K562 (cell line): ENCODE data around the gene DYRK1A. TPM values are rescaled to one million over a fixed set of nuclear protein-coding genes. Genes with fewer than 3 reads are reported as not detected.
A peak's percentile ranks its signal among the peaks of the same experiment; 100 is the strongest.

Experiments used
- ATF7 ChIP-seq: fragments of 450-650 bp; IDR thresholded peaks from 2 replicates; pipeline ENCODE4 v1.7.1; 2014; ENCODE audit warnings: mild to moderate bottlenecking, moderate library complexity
- ESRRA ChIP-seq: fragments of 450-650 bp; IDR thresholded peaks from 2 replicates; pipeline ENCODE4 v1.6.1; 2014; ENCODE audit warnings: low read depth, mild to moderate bottlenecking, moderate library complexity, borderline replicate concordance
- FOXK1 ChIP-seq: sonication (generic); formaldehyde crosslinking; IDR thresholded peaks from 2 replicates; pipeline ENCODE4 v1.8.0; 2022; ENCODE audit warnings: missing genetic modification reagents, mild to moderate bottlenecking, borderline replicate concordance
- HDAC2 ChIP-seq: fragments of 450-650 bp; IDR thresholded peaks from 2 replicates; pipeline ENCODE4 v1.6.1; 2016; ENCODE audit warnings: mild to moderate bottlenecking
- JUNB ChIP-seq: fragments of 450-650 bp; formaldehyde crosslinking; conservative IDR thresholded peaks from 2 replicates; pipeline ENCODE4 v1.4.0; 2020; ENCODE audit warnings: mild to moderate bottlenecking
- LEF1 ChIP-seq: fragments of 450-650 bp; IDR thresholded peaks from 2 replicates; pipeline ENCODE4 v1.6.1; 2016; ENCODE audit warnings: mild to moderate bottlenecking
- MXI1 ChIP-seq: IDR thresholded peaks from 2 replicates; pipeline ENCODE4 v1.6.1; 2011; ENCODE audit warnings: low read depth, mild to moderate bottlenecking, improper control_type of control experiment, low read length
- POLR2A ChIP-seq: fragments of 450-650 bp; conservative IDR thresholded peaks from 2 replicates; pipeline ENCODE4 v1.6.1; 2016
- POLR2AphosphoS2 ChIP-seq: IDR thresholded peaks from 2 replicates; pipeline ENCODE4 v1.6.1; 2012; ENCODE audit warnings: low read length, improper control_type of control experiment
- SLC30A9 ChIP-seq: fragments of 250-450 bp; sonication (Bioruptor Pico); IDR thresholded peaks from 2 replicates; pipeline ENCODE4 v1.8.0; 2022; ENCODE audit warnings: mild to moderate bottlenecking, moderate library complexity
- TAF7 ChIP-seq: fragments of 450-650 bp; IDR thresholded peaks from 2 replicates; pipeline ENCODE4 v1.6.1; 2016; ENCODE audit warnings: missing genetic modification characterization, missing compliant biosample characterization
- TSC22D4 ChIP-seq: fragments of 450-650 bp; IDR thresholded peaks from 2 replicates; pipeline ENCODE4 v1.6.1; 2016; ENCODE audit warnings: missing genetic modification characterization, missing biosample characterization, control low read depth
- ZNF143 ChIP-seq: sonication (generic); formaldehyde crosslinking; IDR thresholded peaks from 2 replicates; pipeline ENCODE4 v1.9.0; 2022; ENCODE audit warnings: mild to moderate bottlenecking, missing genetic modification reagents
- ZNF584 ChIP-seq: fragments of 200-800 bp; sonication (Bioruptor generic); IDR thresholded peaks from 2 replicates; pipeline ENCODE4 v1.6.1; 2016; ENCODE audit warnings: low read depth, mild to moderate bottlenecking, missing genetic modification characterization, missing compliant biosample characterization
- ZNF79 ChIP-seq: fragments of 250-450 bp; sonication (Bioruptor Pico); IDR thresholded peaks from 2 replicates; pipeline ENCODE4 v1.4.0; 2020; ENCODE audit warnings: low read depth, mild to moderate bottlenecking, moderate library complexity
- polyA plus RNA-seq, 8 experiments: library from polyadenylated mRNA; depleted of rRNA in 4 of 8; stranded (reverse) in 5 of 8; unstranded in 3 of 8; fragments of >200 nt; fragmentation: Nextera tagmentation in 2 of 8; fragmentation: Illumina TruSeq in 1 of 8; extraction: Ambion mirVana in 2 of 8; extraction: Trizol in 1 of 8; gene quantifications; 2 replicates each; pipeline versions ENCODE4 v1.2.1 to v1.2.3, GENCODE V29; 2011 to 2014; ENCODE audit warnings: inconsistent platforms in 1 of 8, missing spikeins in 1 of 8
- total RNA-seq, 7 experiments: library from RNA; depleted of rRNA in 6 of 7; stranded (reverse); fragments of >200 nt in 6 of 7; fragmentation: Illumina TruSeq in 2 of 7; extraction: Trizol in 2 of 7; gene quantifications; 2 replicates each; pipeline versions ENCODE4 v1.2.1 to v1.2.3, GENCODE V29; 2011 to 2021; ENCODE audit warnings: low replicate concordance in 1 of 7
- TF ChIP-seq, protein P1 (sequence below): sonication (generic); formaldehyde crosslinking; IDR thresholded peaks from 2 replicates; pipeline ENCODE4 v1.8.0; 2023; ENCODE audit warnings: missing genetic modification reagents, mild to moderate bottlenecking, borderline replicate concordance
- TF ChIP-seq, protein P2 (sequence below), 2 experiments: fragments of 450-650 bp; conservative IDR thresholded peaks; 2 replicates each; pipeline ENCODE4 v1.6.1; 2017; ENCODE audit warnings: mild to moderate bottlenecking in 2 of 2, moderate library complexity in 2 of 2
- TF ChIP-seq, protein P3 (sequence below): sonication (generic); formaldehyde crosslinking; IDR thresholded peaks from 2 replicates; pipeline ENCODE4 v1.8.0; 2022; ENCODE audit warnings: mild to moderate bottlenecking, low read depth, missing genetic modification reagents
- TF ChIP-seq, protein P4 (sequence below): fragments of 250-450 bp; sonication (Bioruptor Pico); IDR thresholded peaks from 2 replicates; pipeline ENCODE4 v1.5.0; 2022; ENCODE audit warnings: mild to moderate bottlenecking

Gene DYRK1A
- total and polyA plus RNA-seq, 9 of the 15 experiments (the other 6 are each of a cell fraction or from before 2014, with no cell fraction given) = 3.7 to 64.8 (median 42.3) TPM

DNA sequence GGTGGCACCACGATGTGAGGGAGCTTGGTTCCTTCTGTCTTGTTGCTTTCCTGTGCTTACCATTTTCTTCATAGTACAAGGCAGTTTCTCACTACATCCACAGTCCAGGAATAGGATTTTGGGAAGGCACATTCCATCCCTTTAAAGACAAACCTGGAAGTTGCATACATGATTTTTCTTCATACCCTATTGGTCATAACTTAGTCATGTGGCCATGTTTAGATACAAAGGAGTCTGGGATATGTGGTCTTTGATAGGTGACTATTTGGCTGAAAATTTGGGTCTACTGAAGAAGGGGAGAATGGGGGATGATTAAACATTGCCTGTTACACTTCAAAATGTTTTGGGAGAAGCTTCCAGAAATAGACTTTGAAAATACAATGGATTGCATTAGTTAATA lies 7.0 kb downstream of the DYRK1A start (continued):
- TF ChIP-seq, protein P1, sequence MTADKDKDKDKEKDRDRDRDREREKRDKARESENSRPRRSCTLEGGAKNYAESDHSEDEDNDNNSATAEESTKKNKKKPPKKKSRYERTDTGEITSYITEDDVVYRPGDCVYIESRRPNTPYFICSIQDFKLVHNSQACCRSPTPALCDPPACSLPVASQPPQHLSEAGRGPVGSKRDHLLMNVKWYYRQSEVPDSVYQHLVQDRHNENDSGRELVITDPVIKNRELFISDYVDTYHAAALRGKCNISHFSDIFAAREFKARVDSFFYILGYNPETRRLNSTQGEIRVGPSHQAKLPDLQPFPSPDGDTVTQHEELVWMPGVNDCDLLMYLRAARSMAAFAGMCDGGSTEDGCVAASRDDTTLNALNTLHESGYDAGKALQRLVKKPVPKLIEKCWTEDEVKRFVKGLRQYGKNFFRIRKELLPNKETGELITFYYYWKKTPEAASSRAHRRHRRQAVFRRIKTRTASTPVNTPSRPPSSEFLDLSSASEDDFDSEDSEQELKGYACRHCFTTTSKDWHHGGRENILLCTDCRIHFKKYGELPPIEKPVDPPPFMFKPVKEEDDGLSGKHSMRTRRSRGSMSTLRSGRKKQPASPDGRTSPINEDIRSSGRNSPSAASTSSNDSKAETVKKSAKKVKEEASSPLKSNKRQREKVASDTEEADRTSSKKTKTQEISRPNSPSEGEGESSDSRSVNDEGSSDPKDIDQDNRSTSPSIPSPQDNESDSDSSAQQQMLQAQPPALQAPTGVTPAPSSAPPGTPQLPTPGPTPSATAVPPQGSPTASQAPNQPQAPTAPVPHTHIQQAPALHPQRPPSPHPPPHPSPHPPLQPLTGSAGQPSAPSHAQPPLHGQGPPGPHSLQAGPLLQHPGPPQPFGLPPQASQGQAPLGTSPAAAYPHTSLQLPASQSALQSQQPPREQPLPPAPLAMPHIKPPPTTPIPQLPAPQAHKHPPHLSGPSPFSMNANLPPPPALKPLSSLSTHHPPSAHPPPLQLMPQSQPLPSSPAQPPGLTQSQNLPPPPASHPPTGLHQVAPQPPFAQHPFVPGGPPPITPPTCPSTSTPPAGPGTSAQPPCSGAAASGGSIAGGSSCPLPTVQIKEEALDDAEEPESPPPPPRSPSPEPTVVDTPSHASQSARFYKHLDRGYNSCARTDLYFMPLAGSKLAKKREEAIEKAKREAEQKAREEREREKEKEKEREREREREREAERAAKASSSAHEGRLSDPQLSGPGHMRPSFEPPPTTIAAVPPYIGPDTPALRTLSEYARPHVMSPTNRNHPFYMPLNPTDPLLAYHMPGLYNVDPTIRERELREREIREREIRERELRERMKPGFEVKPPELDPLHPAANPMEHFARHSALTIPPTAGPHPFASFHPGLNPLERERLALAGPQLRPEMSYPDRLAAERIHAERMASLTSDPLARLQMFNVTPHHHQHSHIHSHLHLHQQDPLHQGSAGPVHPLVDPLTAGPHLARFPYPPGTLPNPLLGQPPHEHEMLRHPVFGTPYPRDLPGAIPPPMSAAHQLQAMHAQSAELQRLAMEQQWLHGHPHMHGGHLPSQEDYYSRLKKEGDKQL (CRISPR knock-in tag) = no peak
- peak; percentile 60; the same call in 1 of the 2 replicates for TF ChIP-seq ZNF143 (CRISPR knock-in tag)
- TF ChIP-seq TSC22D4 = no peak
- TF ChIP-seq TAF7 (tag) = no peak
- no peak for TF ChIP-seq HDAC2
- TF ChIP-seq, protein P2, sequence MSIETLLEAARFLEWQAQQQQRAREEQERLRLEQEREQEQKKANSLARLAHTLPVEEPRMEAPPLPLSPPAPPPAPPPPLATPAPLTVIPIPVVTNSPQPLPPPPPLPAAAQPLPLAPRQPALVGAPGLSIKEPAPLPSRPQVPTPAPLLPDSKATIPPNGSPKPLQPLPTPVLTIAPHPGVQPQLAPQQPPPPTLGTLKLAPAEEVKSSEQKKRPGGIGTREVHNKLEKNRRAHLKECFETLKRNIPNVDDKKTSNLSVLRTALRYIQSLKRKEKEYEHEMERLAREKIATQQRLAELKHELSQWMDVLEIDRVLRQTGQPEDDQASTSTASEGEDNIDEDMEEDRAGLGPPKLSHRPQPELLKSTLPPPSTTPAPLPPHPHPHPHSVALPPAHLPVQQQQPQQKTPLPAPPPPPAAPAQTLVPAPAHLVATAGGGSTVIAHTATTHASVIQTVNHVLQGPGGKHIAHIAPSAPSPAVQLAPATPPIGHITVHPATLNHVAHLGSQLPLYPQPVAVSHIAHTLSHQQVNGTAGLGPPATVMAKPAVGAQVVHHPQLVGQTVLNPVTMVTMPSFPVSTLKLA (conservative IDR thresholded peaks at IDR 0.05) = 0 out of 4 replicates have a peak, but pooled peaks of 1 of the 2 experiments have one; percentile 38
- TF ChIP-seq ZNF584 (CRISPR knock-in tag) = no peak
- no peak for TF ChIP-seq POLR2AphosphoS2
- TF ChIP-seq, protein P3, sequence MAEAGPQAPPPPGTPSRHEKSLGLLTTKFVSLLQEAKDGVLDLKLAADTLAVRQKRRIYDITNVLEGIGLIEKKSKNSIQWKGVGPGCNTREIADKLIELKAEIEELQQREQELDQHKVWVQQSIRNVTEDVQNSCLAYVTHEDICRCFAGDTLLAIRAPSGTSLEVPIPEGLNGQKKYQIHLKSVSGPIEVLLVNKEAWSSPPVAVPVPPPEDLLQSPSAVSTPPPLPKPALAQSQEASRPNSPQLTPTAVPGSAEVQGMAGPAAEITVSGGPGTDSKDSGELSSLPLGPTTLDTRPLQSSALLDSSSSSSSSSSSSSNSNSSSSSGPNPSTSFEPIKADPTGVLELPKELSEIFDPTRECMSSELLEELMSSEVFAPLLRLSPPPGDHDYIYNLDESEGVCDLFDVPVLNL (CRISPR knock-in tag) = no peak
- TF ChIP-seq ATF7 = no peak
- TF ChIP-seq POLR2A = no peak
- no peak for TF ChIP-seq LEF1
- TF ChIP-seq, protein P4, sequence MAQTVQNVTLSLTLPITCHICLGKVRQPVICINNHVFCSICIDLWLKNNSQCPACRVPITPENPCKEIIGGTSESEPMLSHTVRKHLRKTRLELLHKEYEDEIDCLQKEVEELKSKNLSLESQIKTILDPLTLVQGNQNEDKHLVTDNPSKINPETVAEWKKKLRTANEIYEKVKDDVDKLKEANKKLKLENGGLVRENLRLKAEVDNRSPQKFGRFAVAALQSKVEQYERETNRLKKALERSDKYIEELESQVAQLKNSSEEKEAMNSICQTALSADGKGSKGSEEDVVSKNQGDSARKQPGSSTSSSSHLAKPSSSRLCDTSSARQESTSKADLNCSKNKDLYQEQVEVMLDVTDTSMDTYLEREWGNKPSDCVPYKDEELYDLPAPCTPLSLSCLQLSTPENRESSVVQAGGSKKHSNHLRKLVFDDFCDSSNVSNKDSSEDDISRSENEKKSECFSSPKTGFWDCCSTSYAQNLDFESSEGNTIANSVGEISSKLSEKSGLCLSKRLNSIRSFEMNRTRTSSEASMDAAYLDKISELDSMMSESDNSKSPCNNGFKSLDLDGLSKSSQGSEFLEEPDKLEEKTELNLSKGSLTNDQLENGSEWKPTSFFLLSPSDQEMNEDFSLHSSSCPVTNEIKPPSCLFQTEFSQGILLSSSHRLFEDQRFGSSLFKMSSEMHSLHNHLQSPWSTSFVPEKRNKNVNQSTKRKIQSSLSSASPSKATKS (CRISPR knock-in tag) = no peak
- TF ChIP-seq ESRRA = no peak
- no peak for TF ChIP-seq JUNB
- TF ChIP-seq ZNF79 (CRISPR knock-in tag) = no peak
- TF ChIP-seq MXI1 = no peak
- TF ChIP-seq SLC30A9 (CRISPR knock-in tag) = no peak
- TF ChIP-seq FOXK1 = no peak
